GM12878 (cell line): ENCODE data around the gene RREB1. TPM values are rescaled to one million over a fixed set of nuclear protein-coding genes. Genes with fewer than 3 reads are reported as not detected.

Experiments
- ATF2 ChIP-seq: IDR thresholded peaks from 2 replicates; pipeline ENCODE4 v1.6.1; 2012; ENCODE audit warnings: low read length, inconsistent platforms
- ATF3 ChIP-seq: IDR thresholded peaks from 2 replicates; pipeline ENCODE4 v1.6.1; 2011; ENCODE audit warnings: low read depth, mild to moderate bottlenecking, low read length, moderate library complexity, borderline replicate concordance; ENCODE audit errors: extremely low read depth
- BHLHE40 ChIP-seq, 2 experiments: fragments of 450-650 bp in 1 of 2; IDR thresholded peaks; 2 replicates each; pipeline ENCODE4 v1.6.1; 2011 to 2017; ENCODE audit warnings: low read depth in 2 of 2, borderline replicate concordance in 1 of 2, improper control_type of control experiment in 1 of 2, low read length in 1 of 2, mild to moderate bottlenecking in 1 of 2
- CBFB ChIP-seq: IDR thresholded peaks from 2 replicates; pipeline ENCODE4 v1.6.1; 2016; ENCODE audit warnings: antibody characterized with exemption, low read depth
- CBX5 ChIP-seq: sonication (generic); IDR thresholded peaks from 2 replicates; pipeline ENCODE4 v1.6.1; 2016; ENCODE audit warnings: low read depth, moderate library complexity, mild to moderate bottlenecking, inconsistent platforms
- CREB1 ChIP-seq: IDR thresholded peaks from 2 replicates; pipeline ENCODE4 v1.6.1; 2012; ENCODE audit warnings: low read depth, mild to moderate bottlenecking, inconsistent platforms
- CREM ChIP-seq: IDR thresholded peaks from 2 replicates; pipeline ENCODE4 v1.6.1; 2014; ENCODE audit warnings: antibody characterized with exemption, low read depth
- EED ChIP-seq: sonication (generic); IDR thresholded peaks from 2 replicates; pipeline ENCODE4 v1.6.1; 2016; ENCODE audit warnings: antibody characterized with exemption, low read depth
- GABPA ChIP-seq: IDR thresholded peaks from 2 replicates; pipeline ENCODE4 v1.6.1; 2014; ENCODE audit warnings: antibody characterized with exemption, low read depth, mild to moderate bottlenecking, inconsistent platforms
- MAX ChIP-seq: IDR thresholded peaks from 2 replicates; pipeline ENCODE4 v1.6.1; 2012; ENCODE audit warnings: low read depth, low read length, improper control_type of control experiment
- MEF2A ChIP-seq: IDR thresholded peaks from 2 replicates; pipeline ENCODE4 v1.6.1; 2011; ENCODE audit warnings: low read depth, mild to moderate bottlenecking, low read length, moderate library complexity; ENCODE audit not compliant: insufficient read depth
- NFYA ChIP-seq: IDR thresholded peaks from 2 replicates; pipeline ENCODE4 v1.6.1; 2011; ENCODE audit warnings: low read depth, mild to moderate bottlenecking, low read length, improper control_type of control experiment, borderline replicate concordance
- POLR2A ChIP-seq: IDR thresholded peaks from 2 replicates; pipeline ENCODE4 v1.6.1; 2011; ENCODE audit warnings: low read depth, mild to moderate bottlenecking, low read length
- SPI1 ChIP-seq: IDR thresholded peaks from 2 replicates; pipeline ENCODE4 v1.6.1; 2011; ENCODE audit warnings: low read depth, mild to moderate bottlenecking, low read length, moderate library complexity, borderline replicate concordance; ENCODE audit not compliant: insufficient read depth
- polyA plus RNA-seq, 11 experiments: library from polyadenylated mRNA; depleted of rRNA in 4 of 11; unstranded in 6 of 11; stranded (reverse) in 5 of 11; fragments of >200 nt; fragmentation: Nextera tagmentation in 4 of 11; fragmentation: Illumina TruSeq in 1 of 11; extraction: Ambion mirVana in 4 of 11; extraction: Trizol in 1 of 11; gene quantifications; 1 replicate in 1 of 11; 2 replicates in 10 of 11; pipeline versions ENCODE4 v1.2.1 to v1.2.3, GENCODE V29; 2011 to 2016; ENCODE audit warnings: inconsistent platforms in 2 of 11, missing spikeins in 2 of 11, low read depth in 1 of 11
- total RNA-seq, 4 experiments: library from RNA; depleted of rRNA in 3 of 4; stranded (reverse); fragments of >200 nt in 3 of 4; fragmentation: Illumina TruSeq in 1 of 4; extraction: Trizol in 1 of 4; gene quantifications; 2 replicates each; pipeline versions ENCODE4 v1.2.1 to v1.2.3, GENCODE V29; 2013 to 2021

RREB1 gene
- total and polyA plus RNA-seq, 10 of the 15 experiments (the other 5 are each of a cell fraction or from before 2014, with no cell fraction given): 1.9 to 30.3 (median 8.6) TPM

- TF ChIP-seq GABPA (0 out of 2 replicates have a peak, but pooled peaks have one; percentile 18), CBX5 (peak; percentile 55; the same call in 1 of the 2 replicates), CREB1 (peak; percentile 49), CBFB (peak; percentile 43; the same call in 1 of the 2 replicates), MEF2A (peak; percentile 73; the same call in 1 of the 2 replicates), POLR2A (peak; percentile 50), ATF3 (no peak), CREM (0 out of 2 replicates have a peak, but pooled peaks have one; percentile 9), MAX (peak; percentile 14; the same call in 1 of the 2 replicates), NFYA (no peak), ATF2 (peak; percentile 61; the same call in 1 of the 2 replicates), EED (peak; percentile 87), SPI1 (peak; percentile 63; the same call in 1 of the 2 replicates), BHLHE40 (IDR thresholded peaks at IDR 0.05; ENCODE audit: borderline replicate concordance in 1 of 2, low read depth in 2 of 2, low read length in 1 of 2) (peak; percentile 93 to 94)
Measured at GRCh38 chr6:7137335-7138045, 29.7 kb downstream of the RREB1 start (continued).
